Coronary artery (tissue), 2 donors: Measurements from ENCODE around the gene MAMDC4.

Source experiments
- DNase-seq: peaks from one replicate; pipeline ENCODE4 v3.0.0-alpha.2; 2017; ENCODE audit warnings: low spot score
- H3K27ac ChIP-seq, 2 donors: fragments of 200-600 bp; sonication (generic); one replicate each; pipeline ENCODE4 v1.5.1; 2016 to 2019
- H3K4me3 ChIP-seq: fragments of 200-600 bp; sonication (generic); 2 replicates; pipeline ENCODE4 v1.5.1; 2016; ENCODE audit warnings: mild to moderate bottlenecking, moderate library complexity
- CTCF ChIP-seq: fragments of 200-600 bp; sonication (generic); IDR thresholded peaks from one replicate; pipeline ENCODE4 v1.5.1; 2019; ENCODE audit warnings: antibody characterized with exemption

The MAMDC4 gene

GRCh38 chr9:136826188-136826541 is 26.0 kb upstream of the MAMDC4 start:
- H3K27ac ChIP-seq: no peak overlapping the region
- no peak for DNase-seq

GRCh38 chr9:136826703-136827582 is 25.2 kb upstream of the MAMDC4 start:
- DNase-seq: no peak
- no peak for TF ChIP-seq CTCF
- Histone ChIP-seq H3K4me3 (no peak overlapping the region), H3K27ac (no peak overlapping the region)

More at GRCh38 chr9:136826188-136826541, 26.0 kb upstream of the MAMDC4 start:
- no peak overlapping the region for H3K4me3 ChIP-seq
- TF ChIP-seq CTCF: no peak

GRCh38 chr9:136827794-136828473 is 24.2 kb upstream of the MAMDC4 start:
- no peak for TF ChIP-seq CTCF
- Histone ChIP-seq H3K4me3 (no peak overlapping the region), H3K27ac (no peak overlapping the region)
- DNase-seq: no peak

GRCh38 chr9:136828474-136829140 is 23.5 kb upstream of the MAMDC4 start:
- TF ChIP-seq CTCF: no peak
- Histone ChIP-seq H3K27ac (no peak overlapping the region), H3K4me3 (no peak overlapping the region)
- no peak for DNase-seq

- DNase-seq: no peak
- H3K4me3 ChIP-seq: no peak overlapping the region
- TF ChIP-seq CTCF: no peak
- no peak overlapping the region for H3K27ac ChIP-seq
Observed at GRCh38 chr9:136829412-136829811, 22.7 kb upstream of the MAMDC4 start.

- TF ChIP-seq CTCF: no peak
- Histone ChIP-seq H3K27ac (no peak overlapping the region), H3K4me3 (no peak overlapping the region)
- DNase-seq: no peak
Observed at GRCh38 chr9:136829981-136830885, 21.9 kb upstream of the MAMDC4 start.
